NCI-H1092 treated with DMSO at 0.1 percent for 48 hours (cell line): ENCODE results near the gene TJP1.
"Not testable (repeated sequence)": the region's sequence is repeated elsewhere in the genome, so short reads cannot be mapped to it uniquely, and the experiment has no call there.

Experiments used
- DNase-seq: peaks from one replicate; lab custom pipeline; 2025; lab: John Stamatoyannopoulos, UW

TJP1 gene

DNA sequence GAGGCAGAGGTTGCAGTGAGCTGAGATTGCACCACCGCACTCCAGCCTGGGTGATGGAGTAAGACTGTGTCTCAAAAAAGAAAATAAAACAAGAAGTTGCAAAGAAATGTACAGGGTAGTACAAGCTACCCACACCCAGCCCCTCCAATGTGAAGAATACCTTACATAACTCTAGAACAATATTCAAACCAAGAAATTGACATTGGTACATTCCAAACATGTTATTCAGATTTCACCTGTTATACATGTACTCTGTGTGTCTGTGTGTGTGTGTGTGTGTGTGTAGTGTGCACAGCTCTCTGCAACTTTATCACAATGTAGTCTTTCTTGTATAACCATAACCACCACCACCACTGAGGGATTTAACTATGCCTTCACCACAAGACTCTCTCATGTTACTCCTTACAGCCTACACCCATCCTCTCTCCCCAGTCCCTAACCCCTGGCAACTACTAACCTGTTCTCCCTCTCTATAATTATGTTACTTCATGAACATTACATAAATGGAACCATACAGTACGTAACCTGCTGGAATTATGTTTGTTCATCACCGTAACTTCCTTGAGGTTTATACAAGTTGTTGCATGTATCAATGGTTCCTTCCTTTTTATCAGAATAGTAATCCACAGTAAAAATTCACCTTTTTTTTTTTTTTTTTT, 16.2 kb upstream of the TJP1 start:
- no peak for DNase-seq

GRCh38 chr15:29835301-29835700, 13.0 kb upstream of the TJP1 start:
- no peak for DNase-seq

DNA sequence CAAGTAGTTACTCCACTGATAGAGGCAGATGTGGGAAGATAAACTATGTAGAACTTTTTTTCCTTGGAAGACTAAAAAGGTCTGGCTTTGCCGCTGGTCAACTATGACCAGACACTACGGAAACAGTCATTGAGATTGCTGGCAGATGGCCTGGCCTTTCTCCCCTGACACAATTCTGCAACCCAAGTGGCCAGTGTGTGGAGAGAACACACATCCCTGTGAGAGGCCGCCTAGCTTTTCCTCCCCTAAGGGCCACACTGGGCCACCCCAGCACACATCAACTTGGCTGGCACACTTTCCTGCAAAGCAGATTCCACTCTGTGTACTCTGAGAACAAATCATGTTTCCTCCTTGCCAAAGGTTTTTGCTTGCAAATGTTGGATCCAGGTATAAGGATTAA, 10.4 kb upstream of the TJP1 start:
- no peak for DNase-seq

DNA sequence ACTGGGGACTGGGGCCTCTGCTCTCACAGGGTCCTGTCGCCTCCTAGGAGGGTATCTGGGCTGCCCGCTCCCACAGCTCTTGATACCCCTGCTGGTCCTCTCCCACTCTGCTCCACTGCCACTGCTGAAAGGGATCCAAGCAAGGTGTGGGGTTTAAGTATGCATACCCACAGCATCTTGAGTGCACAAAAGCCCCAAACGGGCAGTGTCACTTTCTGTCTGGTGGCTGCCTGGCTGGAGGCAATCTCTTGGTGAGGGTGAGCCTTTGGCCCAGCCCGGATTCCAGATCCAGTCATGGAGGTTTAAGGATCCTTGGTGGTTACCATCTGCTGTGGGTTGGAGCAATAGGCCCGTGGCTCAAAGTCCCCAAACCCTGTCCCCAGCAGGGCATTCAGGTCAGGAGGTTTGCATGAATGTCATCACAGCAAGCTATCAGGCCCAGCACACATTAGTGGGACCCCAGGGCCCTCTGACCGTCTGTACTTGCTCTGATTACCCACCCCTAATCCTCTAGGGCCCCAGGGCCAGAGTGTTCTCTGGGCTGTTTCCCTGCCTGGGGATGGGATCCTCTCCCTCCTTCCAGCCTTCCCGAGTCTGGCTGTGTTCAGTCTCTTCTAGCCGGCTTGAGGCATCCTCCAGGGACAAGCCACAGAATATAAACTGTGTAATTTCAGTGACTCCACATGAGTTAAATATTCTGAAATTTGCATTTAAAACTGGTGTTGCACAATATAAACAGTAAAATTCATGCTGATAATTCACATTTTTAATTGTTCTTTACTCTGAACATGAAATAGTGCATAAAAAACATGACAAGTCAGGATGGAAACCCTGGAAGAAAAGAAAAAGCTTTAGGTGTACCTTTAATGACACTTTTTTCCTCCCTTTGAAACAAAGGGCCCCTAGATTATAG, 4.9 kb upstream of the TJP1 start:
- no peak for DNase-seq

GRCh38 chr15:29825227-29825626, 3.0 kb upstream of the TJP1 start:
- DNase-seq, result no peak

DNA sequence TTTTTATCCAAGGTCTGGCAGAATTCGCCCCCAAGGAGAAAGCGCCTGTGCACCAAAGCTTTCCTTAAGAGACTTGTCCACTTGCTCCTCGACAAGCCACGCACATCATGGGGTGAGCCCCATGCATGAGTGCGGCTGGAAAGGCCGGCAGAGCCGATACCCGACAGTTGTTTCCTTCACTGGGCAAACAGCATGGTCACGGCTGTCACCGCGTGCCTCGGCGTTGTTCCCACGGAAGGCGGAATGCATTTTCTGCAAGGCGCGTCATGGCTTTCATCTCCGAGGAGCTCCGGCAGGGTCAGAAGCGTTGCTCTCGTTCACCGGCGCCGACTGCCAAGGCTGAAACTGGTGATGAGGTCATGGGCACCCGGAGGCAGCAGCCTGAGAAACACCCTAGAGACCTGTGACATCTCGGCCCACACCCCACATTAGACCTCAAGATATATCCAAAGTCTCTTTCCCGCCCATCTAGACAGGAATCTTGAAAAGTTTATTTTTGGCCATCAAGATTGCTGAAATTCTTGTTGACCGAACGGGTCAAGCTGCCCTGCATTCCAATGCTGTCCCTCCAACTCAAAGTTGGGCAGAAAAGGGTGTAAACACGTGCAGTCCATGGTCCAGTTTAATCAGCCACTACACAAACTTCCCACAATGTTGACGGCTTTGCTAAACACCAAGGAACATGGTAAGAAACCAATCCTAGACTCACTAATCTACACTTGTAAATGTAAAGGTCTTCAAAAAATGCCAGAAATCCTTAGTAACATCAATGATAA, 604 bp upstream of the TJP1 start:
- DNase-seq, result no peak

GRCh38 chr15:29821416-29822099, 710 bp downstream of the TJP1 start:
- DNase-seq, result peak; percentile 26

DNA sequence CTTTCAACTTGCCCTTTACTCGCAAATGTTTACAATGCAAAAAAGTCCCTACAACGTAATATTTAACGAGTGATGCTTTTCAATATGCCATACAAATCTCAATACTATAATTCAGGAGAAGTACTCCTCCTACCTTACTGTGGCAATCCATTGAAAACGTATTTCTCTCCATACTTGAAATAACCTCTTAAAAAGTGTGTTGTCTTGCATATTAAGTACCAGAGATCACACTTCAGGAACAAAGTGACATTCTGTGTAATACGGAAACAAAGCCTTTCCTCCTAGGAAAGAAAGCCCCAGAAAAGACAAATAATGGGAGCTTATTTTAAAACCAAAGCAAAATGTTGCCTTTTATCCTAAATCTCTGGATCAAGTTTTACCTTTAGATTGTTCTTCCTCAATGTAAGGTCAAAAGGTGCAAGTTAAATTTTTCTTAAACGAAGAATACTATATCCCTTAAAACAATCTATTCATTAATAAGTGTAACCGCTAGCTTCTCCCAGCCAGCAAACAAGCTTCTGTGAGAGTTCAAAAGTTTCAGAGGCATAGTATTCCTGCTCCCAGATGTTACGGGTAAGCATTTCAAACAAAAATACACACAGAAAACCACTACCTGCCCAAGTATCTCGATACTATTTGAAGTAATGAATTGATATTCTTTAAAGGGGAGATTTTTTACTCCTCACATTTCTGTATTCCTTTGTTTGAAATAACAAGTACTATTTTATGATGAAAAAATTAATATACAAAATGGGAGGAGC, 1.7 kb downstream of the TJP1 start:
- no peak for DNase-seq

- no peak for DNase-seq
Observed at GRCh38 chr15:29819979-29820378, 2.3 kb downstream of the TJP1 start.

GRCh38 chr15:29818141-29818540, 4.1 kb downstream of the TJP1 start:
- no peak for DNase-seq

DNA sequence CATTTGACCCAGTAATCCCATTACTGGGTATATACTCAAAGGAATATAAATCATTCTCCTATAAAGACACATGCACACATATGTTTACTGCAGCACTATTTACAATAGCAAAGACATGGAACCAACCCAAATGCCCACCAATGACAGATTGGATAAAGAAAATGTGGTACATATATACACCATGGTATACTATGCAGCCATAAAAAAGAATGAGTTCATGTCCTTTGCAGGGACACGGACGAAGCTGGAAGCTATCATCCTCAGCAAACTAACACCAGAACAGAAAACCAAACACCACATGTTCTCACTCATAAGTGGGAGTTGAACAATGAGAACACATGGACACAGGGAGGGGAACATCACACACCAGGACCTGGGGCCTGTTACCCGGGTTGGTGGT, 4.8 kb downstream of the TJP1 start:
- DNase-seq, result not testable (repeated sequence)

GRCh38 chr15:29815000-29815710, 7.1 kb downstream of the TJP1 start:
- DNase-seq, result no peak

DNA sequence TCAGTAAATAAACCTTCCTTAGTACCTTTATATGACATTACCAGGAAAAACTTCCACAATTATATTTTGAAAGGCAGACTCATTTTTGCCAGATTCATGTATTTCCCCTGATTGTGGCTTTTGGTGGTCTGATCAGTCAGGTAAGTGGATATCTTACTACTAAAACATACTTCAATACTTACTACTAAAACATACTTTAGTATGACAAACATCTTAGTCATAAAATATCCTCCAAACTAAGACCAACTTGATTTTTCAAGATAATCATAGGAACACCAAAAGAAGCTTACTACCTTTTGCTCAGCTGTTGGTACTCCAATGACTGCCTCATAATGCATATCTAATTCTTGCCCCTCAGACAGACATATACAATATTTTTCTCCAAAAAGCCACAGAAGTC, 9.3 kb downstream of the TJP1 start:
- no peak for DNase-seq

GRCh38 chr15:29812384-29812694, 9.9 kb downstream of the TJP1 start:
- no peak for DNase-seq

- no peak for DNase-seq
Observed at GRCh38 chr15:29811691-29812383, 10.4 kb downstream of the TJP1 start.

- DNase-seq, result no peak
Observed at GRCh38 chr15:29805708-29806104, 16.6 kb downstream of the TJP1 start.

GRCh38 chr15:29805043-29805707, 17.1 kb downstream of the TJP1 start:
- no peak for DNase-seq

GRCh38 chr15:29802411-29802810, 19.9 kb downstream of the TJP1 start:
- no peak for DNase-seq

DNA sequence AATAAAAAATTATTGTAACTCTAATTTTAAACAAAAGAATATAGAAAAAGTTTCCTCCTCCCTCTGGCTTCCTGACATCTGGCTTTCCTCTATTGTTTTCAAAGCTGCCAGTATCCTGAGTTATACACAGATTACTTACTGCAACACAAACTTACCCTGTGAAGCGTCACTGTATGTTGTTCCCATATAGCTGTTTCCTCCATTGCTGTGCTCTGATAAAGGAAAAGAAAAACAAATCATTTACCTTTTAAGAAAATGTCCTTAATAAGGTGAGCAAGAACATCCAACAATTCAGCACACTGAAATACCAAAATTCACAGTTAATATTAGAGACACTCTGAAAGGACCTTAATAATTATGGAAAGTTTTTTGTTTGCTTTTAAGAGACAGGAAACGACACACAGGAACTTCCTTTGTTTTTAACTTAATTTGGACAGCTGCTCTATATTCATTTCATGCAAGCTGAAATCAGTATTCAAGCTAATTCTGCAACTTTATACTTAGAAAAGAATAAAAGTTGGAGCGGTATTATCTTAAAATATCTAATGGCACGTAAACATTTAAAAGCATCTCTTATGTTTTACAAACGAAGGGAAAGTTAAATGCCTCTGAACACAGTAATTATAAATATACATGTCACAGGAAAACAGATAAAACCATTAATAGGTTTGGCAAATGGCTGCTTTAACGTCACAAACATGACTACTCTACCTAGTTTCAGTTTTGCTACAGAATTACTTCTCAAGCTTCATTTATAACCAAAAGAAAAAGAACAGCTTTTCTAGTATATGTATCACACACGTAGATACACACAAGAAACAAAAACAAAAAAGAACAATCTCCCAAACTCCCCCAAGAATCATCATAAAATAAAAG, 21.5 kb downstream of the TJP1 start:
- no peak for DNase-seq
